Kidney epithelial cell (primary cell): ENCODE data around the gene C3orf70. TPM values are rescaled to one million over a fixed set of nuclear protein-coding genes. Genes with fewer than 3 reads are reported as not detected.

Experiments used
- DNase-seq: peaks from one replicate; pipeline ENCODE4 v3.0.0-alpha.2; 2010; ENCODE audit warnings: low read depth
- H3K27me3 ChIP-seq: 2 replicates; pipeline ENCODE4 v1.6.0; 2011; ENCODE audit warnings: low read length; ENCODE audit not compliant: control insufficient read depth, insufficient read depth
- H3K36me3 ChIP-seq: 2 replicates; pipeline ENCODE4 v1.5.1; 2011; ENCODE audit warnings: low read length; ENCODE audit not compliant: control insufficient read depth, insufficient read depth
- H3K4me3 ChIP-seq: 2 replicates; pipeline ENCODE4 v1.5.1; 2011; ENCODE audit warnings: low read depth, mild to moderate bottlenecking, control low read depth, low read length
- total RNA-seq: library from RNA; depleted of rRNA; stranded (reverse); fragments of >200 nt; gene quantifications from 2 replicates; pipeline ENCODE4 v1.2.3, GENCODE V29; 2015
- TF ChIP-seq, protein P1 (sequence below): IDR thresholded peaks from 2 replicates; pipeline ENCODE4 v1.5.1; 2011; ENCODE audit warnings: mild to moderate bottlenecking, moderate library complexity, low read length, control low read depth, inconsistent platforms; ENCODE audit not compliant: insufficient read depth, poor library complexity, severe bottlenecking

Gene C3orf70
- total RNA-seq, 1 donor from 2014 or later: 0.50 TPM

DNA sequence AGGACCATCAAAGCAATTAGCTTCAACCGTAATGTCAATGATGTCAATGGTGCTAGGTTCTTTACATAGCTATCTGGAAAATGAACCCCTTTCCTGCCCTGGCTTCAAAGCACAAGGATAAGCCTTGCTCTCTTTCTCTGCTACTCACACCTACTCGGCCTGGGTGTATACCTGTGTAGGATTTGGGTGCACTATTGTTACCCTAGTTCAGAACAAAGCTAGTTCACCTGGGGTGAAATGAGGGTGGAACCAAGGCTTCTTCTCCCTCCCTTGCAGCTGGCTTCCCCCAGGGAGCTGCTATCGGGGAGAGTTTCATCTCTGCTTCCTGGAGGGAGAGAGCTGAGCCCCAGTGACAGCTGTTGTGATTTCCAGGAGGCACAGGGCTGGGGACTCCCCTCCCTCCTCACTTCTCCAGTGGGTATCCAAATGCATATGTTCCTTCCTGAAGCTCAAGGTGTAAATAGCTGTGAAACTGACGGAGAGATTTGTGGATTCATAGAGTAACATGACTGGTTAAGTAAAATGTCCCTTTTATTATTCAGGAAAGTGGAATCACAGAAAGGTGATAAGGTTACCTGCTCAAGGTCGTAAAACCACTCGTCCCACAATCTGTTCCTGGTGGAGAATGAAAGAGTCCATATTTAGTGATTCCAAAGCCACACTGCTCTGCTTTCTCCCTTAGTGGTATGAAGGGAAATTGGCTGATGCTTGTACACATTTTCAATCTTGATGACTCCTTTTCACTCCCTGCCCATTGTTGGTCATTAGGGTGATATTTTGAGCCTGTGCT, 11.8 kb upstream of the C3orf70 start:
- no peak overlapping the region for H3K4me3 ChIP-seq
- TF ChIP-seq, protein P1, sequence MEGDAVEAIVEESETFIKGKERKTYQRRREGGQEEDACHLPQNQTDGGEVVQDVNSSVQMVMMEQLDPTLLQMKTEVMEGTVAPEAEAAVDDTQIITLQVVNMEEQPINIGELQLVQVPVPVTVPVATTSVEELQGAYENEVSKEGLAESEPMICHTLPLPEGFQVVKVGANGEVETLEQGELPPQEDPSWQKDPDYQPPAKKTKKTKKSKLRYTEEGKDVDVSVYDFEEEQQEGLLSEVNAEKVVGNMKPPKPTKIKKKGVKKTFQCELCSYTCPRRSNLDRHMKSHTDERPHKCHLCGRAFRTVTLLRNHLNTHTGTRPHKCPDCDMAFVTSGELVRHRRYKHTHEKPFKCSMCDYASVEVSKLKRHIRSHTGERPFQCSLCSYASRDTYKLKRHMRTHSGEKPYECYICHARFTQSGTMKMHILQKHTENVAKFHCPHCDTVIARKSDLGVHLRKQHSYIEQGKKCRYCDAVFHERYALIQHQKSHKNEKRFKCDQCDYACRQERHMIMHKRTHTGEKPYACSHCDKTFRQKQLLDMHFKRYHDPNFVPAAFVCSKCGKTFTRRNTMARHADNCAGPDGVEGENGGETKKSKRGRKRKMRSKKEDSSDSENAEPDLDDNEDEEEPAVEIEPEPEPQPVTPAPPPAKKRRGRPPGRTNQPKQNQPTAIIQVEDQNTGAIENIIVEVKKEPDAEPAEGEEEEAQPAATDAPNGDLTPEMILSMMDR: no peak
- no peak for DNase-seq

DNA sequence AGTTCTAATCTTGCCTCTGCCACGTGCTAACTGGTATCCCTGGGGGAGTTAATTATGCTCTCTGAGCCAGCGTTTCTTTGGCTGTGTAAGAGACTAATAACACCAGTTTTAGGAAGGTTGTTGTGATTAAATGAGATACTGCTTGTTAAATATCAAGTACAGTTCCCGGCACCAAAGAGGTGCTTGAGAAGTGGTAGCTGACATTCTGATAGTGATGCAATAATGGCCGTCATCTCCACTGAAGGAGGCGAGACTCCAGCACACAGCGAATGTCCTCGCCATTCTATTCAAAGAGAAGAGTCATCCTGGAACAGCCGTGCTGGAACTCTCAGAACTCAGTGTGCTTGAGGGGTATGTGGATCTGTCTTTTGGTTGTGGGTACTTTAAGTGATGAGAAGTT, 9.8 kb upstream of the C3orf70 start:
- H3K4me3 ChIP-seq: no peak overlapping the region
- no peaks in the 10 kb centered on the region for H3K36me3 ChIP-seq
- peaks cover 6% of the 10 kb centered on the region for H3K27me3 ChIP-seq
- DNase-seq: no peak
- TF ChIP-seq, protein P1: no peak

More for the DNA sequence above, 11.8 kb upstream of the C3orf70 start:
- Histone ChIP-seq H3K27me3 (peaks cover 3% of the 10 kb centered on the region), H3K36me3 (no peaks in the 10 kb centered on the region)

DNA sequence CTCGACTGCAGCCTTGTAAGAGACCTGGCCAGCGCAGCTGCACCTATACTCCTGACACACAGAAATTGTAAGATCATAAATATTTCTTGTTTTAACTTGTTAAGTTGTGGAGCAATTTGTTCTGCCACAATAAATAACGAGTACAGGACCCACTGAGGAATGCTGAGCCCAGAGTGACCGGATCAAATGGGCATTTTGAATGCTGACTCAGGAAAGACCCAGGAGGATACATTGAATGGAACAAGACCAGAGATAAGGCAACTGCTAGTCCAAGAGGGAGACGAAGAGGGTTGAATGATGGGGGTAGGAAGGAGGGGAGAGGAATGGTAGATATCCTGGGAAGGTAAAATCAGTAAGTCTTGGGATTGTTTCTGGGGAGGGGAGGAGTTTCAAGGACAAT, 8.9 kb upstream of the C3orf70 start:
- H3K4me3 ChIP-seq: no peak overlapping the region
- TF ChIP-seq, protein P1: no peak
- H3K36me3 ChIP-seq: no peaks in the 10 kb centered on the region
- DNase-seq: no peak
- H3K27me3 ChIP-seq: peaks cover 9% of the 10 kb centered on the region

DNA sequence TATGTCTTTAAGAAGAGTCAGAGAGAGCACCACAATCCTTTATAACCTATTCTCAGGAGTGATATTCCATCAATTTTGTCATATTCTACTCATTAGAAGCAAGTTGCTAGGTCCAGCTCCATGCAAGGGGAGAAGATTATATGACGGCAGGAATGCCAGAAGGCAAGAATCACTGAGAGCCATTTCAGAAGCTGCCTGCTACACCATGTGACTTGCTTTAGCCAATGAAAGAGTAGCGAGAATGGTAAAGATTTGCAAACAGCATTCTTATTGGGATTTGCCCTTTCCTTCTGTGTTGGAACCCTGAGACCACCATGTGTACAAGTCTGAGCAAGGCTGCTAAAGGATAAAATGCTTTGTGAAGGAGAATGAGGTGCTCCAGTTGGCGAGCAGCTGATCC, 4.5 kb upstream of the C3orf70 start:
- DNase-seq: no peak

DNA sequence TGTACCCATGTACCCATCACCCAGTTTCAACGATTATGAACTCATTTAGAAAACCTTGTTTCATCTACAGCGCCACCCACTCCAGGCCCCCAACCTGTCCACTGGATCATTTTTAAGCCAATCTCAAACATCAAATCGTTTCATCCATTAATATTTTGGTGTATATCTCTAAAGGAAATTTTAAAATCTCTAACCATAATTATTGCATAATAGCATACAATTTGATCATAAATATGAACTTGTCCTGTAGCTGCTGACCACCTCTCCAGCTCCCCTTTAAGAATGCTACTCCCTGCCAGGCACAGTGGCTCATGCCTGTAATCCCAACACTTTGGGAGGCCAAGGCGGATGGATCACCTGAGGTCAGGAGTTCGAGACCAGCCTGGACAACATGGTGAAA, 2.8 kb upstream of the C3orf70 start:
- TF ChIP-seq, protein P1: no peak
- Histone ChIP-seq H3K27me3 (peaks cover 27% of the 10 kb centered on the region), H3K36me3 (no peaks in the 10 kb centered on the region), H3K4me3 (no peak overlapping the region)
- no peak for DNase-seq

More for the DNA sequence above, 4.5 kb upstream of the C3orf70 start:
- Histone ChIP-seq H3K27me3 (peaks cover 23% of the 10 kb centered on the region), H3K4me3 (no peak overlapping the region), H3K36me3 (no peaks in the 10 kb centered on the region)
- TF ChIP-seq, protein P1: no peak
